K562 (cell line): Measurements from ENCODE around the gene MBLAC2. TPM values are rescaled to one million over a fixed set of nuclear protein-coding genes. Genes with fewer than 3 reads are reported as not detected.

Source experiments
- ATAC-seq: fragments of 200-7000 bp; cut with Tn5 transposase; 3 replicates; pipeline ENCODE4 v1.9.1; 2020; ENCODE audit warnings: moderate library complexity
- BruUV-seq: library from RNA; stranded (reverse); fragments of 400-500 nt; replicated peaks from 2 replicates; lab custom pipeline; 2021; lab: Mats Ljungman, UMichigan
- CTCF ChIA-PET: fragments of 300-600 bp; formaldehyde crosslinking; extraction: SDS; loops from one replicate; lab custom pipeline; 2021; ENCODE audit warnings: low intra/inter-chr PET ratio; lab: Yijun Ruan, JAX
- POLR2A ChIA-PET: fragments of 300-600, 350-650 bp; sonication (Branson Sonifier 250); formaldehyde crosslinking; extraction: SDS; loops from one replicate; lab custom pipeline; 2021; ENCODE audit warnings: antibody characterized with exemption, inconsistent platforms; lab: Yijun Ruan, JAX
- DNase-seq, 4 experiments: peaks; one replicate each; pipeline versions ENCODE4 v3.0.0 to v3.0.0-alpha.2; 2011 to 2018; ENCODE audit warnings: low spot score in 3 of 4, mixed read lengths in 3 of 4; ENCODE audit errors: extremely low read depth in 1 of 4
- FAIRE-seq: peaks from 2 replicates; lab custom pipeline; 2011; peaks lifted over from hg19 to GRCh38; lab: Jason Lieb, UNC
- H2AFZ ChIP-seq: 2 replicates; pipeline ENCODE4 v1.6.0; 2011; ENCODE audit warnings: low read depth, low read length, control low read depth, inconsistent platforms
- H3K27ac ChIP-seq: fragments of 200-600 bp; 3 replicates; pipeline ENCODE4 v1.8.0; 2011; ENCODE audit warnings: low read depth, mild to moderate bottlenecking, control low read depth, inconsistent platforms, low read length, moderate library complexity, mixed read lengths; ENCODE audit errors: extremely low read depth
- H3K27me3 ChIP-seq, 2 experiments: fragments of 300-600 bp in 1 of 2; 2 replicates in 1 of 2; 3 replicates in 1 of 2; pipeline versions ENCODE4 v1.6.0 to v1.8.0; 2011; ENCODE audit warnings: inconsistent platforms in 2 of 2, low read length in 2 of 2, mild to moderate bottlenecking in 1 of 2, mixed read lengths in 1 of 2, moderate library complexity in 1 of 2; ENCODE audit not compliant: control insufficient read depth in 2 of 2, insufficient read depth in 2 of 2
- H3K36me3 ChIP-seq: fragments of 300-600 bp; 3 replicates; pipeline ENCODE4 v1.8.0; 2011; ENCODE audit warnings: mild to moderate bottlenecking, low read length, inconsistent platforms; ENCODE audit not compliant: control insufficient read depth, insufficient read depth
- H3K4me1 ChIP-seq, 2 experiments: fragments of 200-600 bp in 1 of 2; replicated peaks in 1 of 2; 2 replicates in 1 of 2; 3 replicates in 1 of 2; pipeline versions ENCODE4 v1.5.1 to v1.8.0; 2011; ENCODE audit warnings: inconsistent platforms in 2 of 2, low read length in 2 of 2, mild to moderate bottlenecking in 1 of 2, mixed read lengths in 1 of 2, moderate library complexity in 1 of 2; ENCODE audit not compliant: control insufficient read depth in 2 of 2, insufficient read depth in 2 of 2
- H3K4me2 ChIP-seq: 2 replicates; pipeline ENCODE4 v1.6.1; 2011; ENCODE audit warnings: low read length, control low read depth, inconsistent platforms, mixed read lengths; ENCODE audit not compliant: insufficient read depth
- H3K4me3 ChIP-seq: fragments of 200-600 bp; sonication (generic), shearing (Covaris generic); 2 replicates; pipeline ENCODE4 v1.5.1; 2016; ENCODE audit warnings: control low read depth, inconsistent platforms
- H3K79me2 ChIP-seq: fragments of 200-600 bp; 3 replicates; pipeline ENCODE4 v1.8.0; 2011; ENCODE audit warnings: low read length, inconsistent platforms; ENCODE audit not compliant: control insufficient read depth, insufficient read depth
- H3K9ac ChIP-seq, 2 experiments: 2 replicates each; pipeline versions ENCODE4 v1.6.0 to v1.6.1; 2011; ENCODE audit warnings: low read depth in 2 of 2, low read length in 2 of 2, control low read depth in 1 of 2, inconsistent platforms in 1 of 2, mild to moderate bottlenecking in 1 of 2, mixed read lengths in 1 of 2; ENCODE audit not compliant: insufficient read depth in 1 of 2
- H3K9me1 ChIP-seq: one replicate; pipeline ENCODE4 v1.6.0; 2011; ENCODE audit warnings: inconsistent platforms, mild to moderate bottlenecking, low read length, moderate library complexity; ENCODE audit not compliant: control insufficient read depth, insufficient read depth
- H3K9me3 ChIP-seq: replicated peaks from 2 replicates; pipeline ENCODE4 v1.5.1; 2011; ENCODE audit warnings: low read depth, low read length, inconsistent platforms; ENCODE audit not compliant: control insufficient read depth, insufficient read depth
- H4K20me1 ChIP-seq: replicated peaks from 2 replicates; pipeline ENCODE4 v1.6.1; 2011; ENCODE audit warnings: low read length, inconsistent platforms, mixed read lengths; ENCODE audit not compliant: control insufficient read depth, insufficient read depth
- C11orf30 ChIP-seq: fragments of 450-650 bp; IDR thresholded peaks from 2 replicates; pipeline ENCODE4 v1.6.1; 2016; ENCODE audit warnings: low read depth, mild to moderate bottlenecking
- E2F3 ChIP-seq: fragments of 250-450 bp; sonication (Bioruptor Pico); IDR thresholded peaks from 2 replicates; pipeline ENCODE4 v1.4.0; 2020; ENCODE audit warnings: mild to moderate bottlenecking
- E4F1 ChIP-seq: fragments of 250-450 bp; sonication (Bioruptor Pico); IDR thresholded peaks from 2 replicates; pipeline ENCODE4 v1.5.0; 2021; ENCODE audit warnings: mild to moderate bottlenecking, borderline replicate concordance
- HDAC2 ChIP-seq: fragments of 450-650 bp; IDR thresholded peaks from 2 replicates; pipeline ENCODE4 v1.6.1; 2016; ENCODE audit warnings: mild to moderate bottlenecking
- HNRNPL ChIP-seq: fragments of 200-400 bp; formaldehyde crosslinking; IDR thresholded peaks from 2 replicates; pipeline ENCODE4 v1.6.1; 2017; ENCODE audit warnings: low read depth, mild to moderate bottlenecking, low read length
- MEIS2 ChIP-seq: fragments of 450-650 bp; IDR thresholded peaks from 2 replicates; pipeline ENCODE4 v1.6.1; 2014; ENCODE audit warnings: mild to moderate bottlenecking; ENCODE audit not compliant: partially characterized antibody
- MYNN ChIP-seq, 2 experiments: sonication (generic); formaldehyde crosslinking in 1 of 2; IDR thresholded peaks; 2 replicates each; pipeline versions ENCODE4 v1.5.0 to v1.6.1; 2016 to 2020; ENCODE audit warnings: antibody characterized with exemption in 1 of 2, missing genetic modification reagents in 1 of 2
- NFIC ChIP-seq: fragments of 450-650 bp; IDR thresholded peaks from 2 replicates; pipeline ENCODE4 v1.6.1; 2017; ENCODE audit warnings: mild to moderate bottlenecking, inconsistent platforms
- POLR3G ChIP-seq: IDR thresholded peaks from 2 replicates; pipeline ENCODE4 v1.6.1; 2011; ENCODE audit not compliant: insufficient read length, insufficient replicate concordance; ENCODE audit errors: extremely low read depth
- PTBP1 ChIP-seq: fragments of 200-400 bp; formaldehyde crosslinking; IDR thresholded peaks from 2 replicates; pipeline ENCODE4 v1.6.1; 2017; ENCODE audit warnings: low read depth, low read length
- RFX5 ChIP-seq: IDR thresholded peaks from 2 replicates; pipeline ENCODE4 v1.6.1; 2011; ENCODE audit warnings: low read depth, mild to moderate bottlenecking, improper control_type of control experiment, low read length
- STAT5A ChIP-seq: IDR thresholded peaks from 2 replicates; pipeline ENCODE4 v1.6.1; 2012; ENCODE audit warnings: low read length, inconsistent platforms, borderline replicate concordance
- U2AF2 ChIP-seq: fragments of 200-400 bp; formaldehyde crosslinking; optimal IDR thresholded peaks from 2 replicates; pipeline ENCODE3; 2017; ENCODE audit warnings: low read depth, mild to moderate bottlenecking, low read length
- ZNF197 ChIP-seq: fragments of 200-800 bp; sonication (Bioruptor generic); IDR thresholded peaks from 2 replicates; pipeline ENCODE4 v1.6.1; 2016; ENCODE audit warnings: low read depth, missing genetic modification characterization, missing compliant biosample characterization
- ZNF324 ChIP-seq: fragments of 250-450 bp; sonication (Bioruptor Pico); IDR thresholded peaks from 2 replicates; pipeline ENCODE4 v1.4.0; 2020; ENCODE audit warnings: mild to moderate bottlenecking
- WGBS: fragments of 100-300 bp; shearing (Covaris generic); methylation state at CpG from one replicate; pipeline ENCODE4 v1.1.6; 2016; ENCODE audit warnings: low coverage, mixed read lengths; ENCODE audit not compliant: insufficient coverage; ENCODE audit errors: missing lambda C conversion rate; 5-methylcytosine and 5-hydroxymethylcytosine counted together
- in situ Hi-C: fragments of 300-500 bp; cut with MboI; formaldehyde crosslinking; loops from 4 replicates; pipeline ENCODE4 v1.15.0; 2018; ENCODE audit warnings: inconsistent platforms, mixed read lengths
- intact Hi-C: fragments of 100-400 bp; cut with micrococcal nuclease; formaldehyde crosslinking; loops from 2 replicates; pipeline ENCODE4 v1.14.2; 2022
- polyA plus RNA-seq, 8 experiments: library from polyadenylated mRNA; depleted of rRNA in 4 of 8; stranded (reverse) in 5 of 8; unstranded in 3 of 8; fragments of >200 nt; fragmentation: Nextera tagmentation in 2 of 8; fragmentation: Illumina TruSeq in 1 of 8; extraction: Ambion mirVana in 2 of 8; extraction: Trizol in 1 of 8; gene quantifications; 2 replicates each; pipeline versions ENCODE4 v1.2.1 to v1.2.3, GENCODE V29; 2011 to 2014; ENCODE audit warnings: inconsistent platforms in 1 of 8, missing spikeins in 1 of 8
- total RNA-seq, 7 experiments: library from RNA; depleted of rRNA in 6 of 7; stranded (reverse); fragments of >200 nt in 6 of 7; fragmentation: Illumina TruSeq in 2 of 7; extraction: Trizol in 2 of 7; gene quantifications; 2 replicates each; pipeline versions ENCODE4 v1.2.1 to v1.2.3, GENCODE V29; 2011 to 2021; ENCODE audit warnings: low replicate concordance in 1 of 7

Gene MBLAC2
- total and polyA plus RNA-seq, 9 of the 15 experiments (the other 6 are each of a cell fraction or from before 2014, with no cell fraction given) = 2.4 to 13.1 (median 10.3) TPM

GRCh38 chr5:90418214-90418613 lies 56.4 kb downstream of the MBLAC2 start:
- H3K9me1 ChIP-seq = no peaks in the 10 kb centered on the region
- POLR2A ChIA-PET = interaction anchor here (1.4 to 1.8 kb wide), 2 partner anchors 9 to 21 kb away, joined by 5 to 8 read pairs; no protein-coding TSS in a partner anchor

More at GRCh38 chr5:90418214-90418613, 56.4 kb downstream of the MBLAC2 start:
- Histone ChIP-seq H3K4me1 (peaks cover 0 to 6% of the 10 kb centered on the region in 2 experiments; a peak in 2 of 5 replicates), H3K9ac (no peak overlapping the region), H3K27ac (no peak overlapping the region), H4K20me1 (no peaks in the 10 kb centered on the region), H3K4me2 (no peak overlapping the region), H3K9me3 (no peaks in the 10 kb centered on the region), H3K36me3 (no peaks in the 10 kb centered on the region), H3K27me3 (no peaks in the 10 kb centered on the region), H3K4me3 (no peak overlapping the region), H2AFZ (0 out of 2 replicates have a peak overlapping the region, but pooled peaks have one; percentile 9), H3K79me2 (no peaks in the 10 kb centered on the region)
- no TSS peak for BruUV-seq
- no peak for FAIRE-seq
- TF ChIP-seq STAT5A = no peak
- TF ChIP-seq HDAC2 = no peak
- TF ChIP-seq RFX5 = no peak
- no peak for TF ChIP-seq POLR3G
- TF ChIP-seq PTBP1 = no peak
- no peak for TF ChIP-seq MYNN (IDR thresholded peaks at IDR 0.05)
- no peak for TF ChIP-seq MYNN (CRISPR knock-in tag; IDR thresholded peaks at IDR 0.05)
- TF ChIP-seq NFIC = no peak
- no peak for TF ChIP-seq E2F3
- TF ChIP-seq MEIS2 = no peak
- no peak for TF ChIP-seq ZNF324 (CRISPR knock-in tag)
- TF ChIP-seq U2AF2 = no peak
- TF ChIP-seq E4F1 = no peak
- TF ChIP-seq ZNF197 = no peak
- no peak for TF ChIP-seq C11orf30
- TF ChIP-seq HNRNPL = no peak
- in situ Hi-C loops (no loop called here), intact Hi-C loops (no loop called here)
- DNase-seq = no peak
- CTCF ChIA-PET = no interaction called here
- WGBS = 23% methylated on average over 1 of the region's 1 CpG
- ATAC-seq = no peak
